Breast epithelium (tissue), 3 donors: ENCODE results near the gene S1PR3.

Experiments
- CTCF ChIP-seq, 3 donors: fragments of 450-650 bp; IDR thresholded peaks; one replicate each; pipeline ENCODE4 v1.5.1; 2016 to 2017; ENCODE audit warnings: antibody characterized with exemption in 3 of 3, mild to moderate bottlenecking in 3 of 3, moderate library complexity in 3 of 3
- POLR2A ChIP-seq: fragments of 450-650 bp; IDR thresholded peaks from one replicate; pipeline ENCODE4 v1.6.1; 2016; ENCODE audit warnings: antibody characterized with exemption, mild to moderate bottlenecking, moderate library complexity
- POLR2AphosphoS5 ChIP-seq, 3 donors: sonication (generic); formaldehyde crosslinking; IDR thresholded peaks; one replicate each; pipeline ENCODE4 v1.6.1; 2017; ENCODE audit warnings: antibody characterized with exemption in 3 of 3

GRCh38 chr9:89046832-89047231, 55.6 kb downstream of the S1PR3 start:
- no peak for TF ChIP-seq CTCF (IDR thresholded peaks at IDR 0.05)
- no peak for TF ChIP-seq POLR2A
- no peak for TF ChIP-seq POLR2AphosphoS5 (IDR thresholded peaks at IDR 0.05)
